HepG2 (cell line): ENCODE results near the gene DUS2. TPM values are rescaled to one million over a fixed set of nuclear protein-coding genes. Genes with fewer than 3 reads are reported as not detected.

Experiments
- ATRX ChIP-seq: sonication (generic); formaldehyde crosslinking; IDR thresholded peaks from 2 replicates; pipeline ENCODE4 v1.4.0; 2020; ENCODE audit warnings: missing genetic modification reagents, borderline replicate concordance
- DMTF1 ChIP-seq: sonication (generic); formaldehyde crosslinking; IDR thresholded peaks from 2 replicates; pipeline ENCODE4 v1.4.0; 2020; ENCODE audit warnings: mild to moderate bottlenecking, missing genetic modification reagents
- EZH2 ChIP-seq: conservative IDR thresholded peaks from 2 replicates; pipeline ENCODE4 v1.6.1; 2012; ENCODE audit warnings: mild to moderate bottlenecking, low read depth, low read length, moderate library complexity
- HNF1A ChIP-seq, 2 experiments: sonication (generic) in 1 of 2; formaldehyde crosslinking in 1 of 2; IDR thresholded peaks; 2 replicates each; pipeline versions ENCODE4 v1.4.0 to v1.6.1; 2016 to 2020; ENCODE audit warnings: borderline replicate concordance in 1 of 2, low read depth in 1 of 2, mild to moderate bottlenecking in 1 of 2, missing genetic modification reagents in 1 of 2
- HNRNPK ChIP-seq: fragments of 200-400 bp; formaldehyde crosslinking; IDR thresholded peaks from 2 replicates; pipeline ENCODE4 v1.6.1; 2018; ENCODE audit warnings: low read length, low read depth, moderate library complexity, mild to moderate bottlenecking; ENCODE audit not compliant: poor library complexity, severe bottlenecking
- KDM5A ChIP-seq: fragments of 200-600 bp; sonication (generic); IDR thresholded peaks from 2 replicates; pipeline ENCODE4 v1.7.0; 2018; ENCODE audit warnings: antibody characterized with exemption, mild to moderate bottlenecking, low read length, borderline replicate concordance
- KDM5B ChIP-seq: sonication (generic); formaldehyde crosslinking; IDR thresholded peaks from 2 replicates; pipeline ENCODE4 v1.4.0; 2020; ENCODE audit warnings: missing genetic modification reagents, mild to moderate bottlenecking, borderline replicate concordance
- KDM6A ChIP-seq: IDR thresholded peaks from 2 replicates; pipeline ENCODE4 v1.6.1; 2016; ENCODE audit warnings: low read depth
- MED8 ChIP-seq: sonication (generic); formaldehyde crosslinking; IDR thresholded peaks from 2 replicates; pipeline ENCODE4 v1.8.1; 2023; ENCODE audit warnings: mild to moderate bottlenecking, missing genetic modification reagents; ENCODE audit not compliant: insufficient replicate concordance
- PHF21A ChIP-seq: sonication (generic); formaldehyde crosslinking; IDR thresholded peaks from 2 replicates; pipeline ENCODE4 v1.5.0; 2020; ENCODE audit warnings: mild to moderate bottlenecking, missing genetic modification reagents
- SETDB1 ChIP-seq: sonication (generic); formaldehyde crosslinking; IDR thresholded peaks from 2 replicates; pipeline ENCODE4 v1.5.1; 2020; ENCODE audit warnings: missing genetic modification reagents, mild to moderate bottlenecking, borderline replicate concordance
- TBP ChIP-seq: sonication (generic); formaldehyde crosslinking; IDR thresholded peaks from 2 replicates; pipeline ENCODE4 v1.5.0; 2020; ENCODE audit warnings: missing genetic modification reagents
- THAP11 ChIP-seq: IDR thresholded peaks from 2 replicates; pipeline ENCODE4 v1.6.1; 2016; ENCODE audit warnings: missing biosample characterization, missing genetic modification reagents
- WIZ ChIP-seq: sonication (generic); formaldehyde crosslinking; IDR thresholded peaks from 2 replicates; pipeline ENCODE4 v1.5.1; 2020; ENCODE audit warnings: mild to moderate bottlenecking, missing genetic modification reagents
- ZMYM4 ChIP-seq: sonication (generic); formaldehyde crosslinking; IDR thresholded peaks from 2 replicates; pipeline ENCODE4 v1.8.1; 2023; ENCODE audit warnings: mild to moderate bottlenecking, missing genetic modification reagents
- ZNF552 ChIP-seq: sonication (generic); formaldehyde crosslinking; IDR thresholded peaks from 2 replicates; pipeline ENCODE4 v1.9.0; 2022; ENCODE audit warnings: missing genetic modification reagents, mild to moderate bottlenecking, borderline replicate concordance
- ZNF672 ChIP-seq: sonication (generic); formaldehyde crosslinking; IDR thresholded peaks from 2 replicates; pipeline ENCODE4 v1.8.1; 2022; ENCODE audit warnings: missing genetic modification reagents
- ZNF891 ChIP-seq: sonication (generic); formaldehyde crosslinking; IDR thresholded peaks from 2 replicates; pipeline ENCODE4 v1.5.0; 2020; ENCODE audit warnings: mild to moderate bottlenecking, missing genetic modification reagents
- polyA plus RNA-seq, 8 experiments: library from polyadenylated mRNA; depleted of rRNA in 3 of 8; stranded (reverse) in 7 of 8; unstranded in 1 of 8; fragments of >200 nt; fragmentation: Illumina TruSeq in 4 of 8; extraction: Trizol in 4 of 8; gene quantifications; 2 replicates each; pipeline versions ENCODE4 v1.2.1 to v1.2.3, GENCODE V29; 2011 to 2016; ENCODE audit warnings: low read depth in 4 of 8, missing spikeins in 1 of 8, mixed read lengths in 1 of 8; ENCODE audit not compliant: insufficient read depth in 1 of 8
- total RNA-seq, 5 experiments: library from RNA; depleted of rRNA; stranded (reverse); fragments of >200 nt; fragmentation: Illumina TruSeq; extraction: Trizol; gene quantifications; 2 replicates each; pipeline ENCODE4 v1.2.3, GENCODE V29; 2016; ENCODE audit warnings: low read depth in 1 of 5
- TF ChIP-seq, protein P1 (sequence below): sonication (generic); formaldehyde crosslinking; IDR thresholded peaks from 2 replicates; pipeline ENCODE4 v1.8.0; 2022; ENCODE audit warnings: missing genetic modification reagents, mild to moderate bottlenecking, borderline replicate concordance
- TF ChIP-seq, protein P2 (sequence below): sonication (generic); formaldehyde crosslinking; IDR thresholded peaks from 2 replicates; pipeline ENCODE4 v1.8.0; 2022; ENCODE audit warnings: mild to moderate bottlenecking, missing genetic modification reagents, borderline replicate concordance

Gene DUS2
- total and polyA plus RNA-seq, 2 of the 13 experiments (the other 11 are each of a cell fraction or from before 2014, with no cell fraction given): 17.8 to 25.1 TPM

- TF ChIP-seq ATRX (CRISPR knock-in tag) (no peak), HNRNPK (no peak), EZH2 (no peak), KDM5A (no peak), ZNF672 (no peak), WIZ (CRISPR knock-in tag) (no peak), PHF21A (CRISPR knock-in tag) (no peak), SETDB1 (CRISPR knock-in tag) (no peak), KDM5B (no peak), THAP11 (CRISPR knock-in tag) (no peak), ZNF891 (CRISPR knock-in tag) (no peak), HNF1A (IDR thresholded peaks at IDR 0.05; ENCODE audit: low read depth) (no peak), HNF1A (CRISPR knock-in tag; IDR thresholded peaks at IDR 0.05; ENCODE audit: borderline replicate concordance) (no peak), ZNF552 (no peak), KDM6A (CRISPR knock-in tag) (no peak), TBP (no peak), MED8 (no peak), ZMYM4 (no peak), DMTF1 (CRISPR knock-in tag) (no peak)
- TF ChIP-seq, protein P1, sequence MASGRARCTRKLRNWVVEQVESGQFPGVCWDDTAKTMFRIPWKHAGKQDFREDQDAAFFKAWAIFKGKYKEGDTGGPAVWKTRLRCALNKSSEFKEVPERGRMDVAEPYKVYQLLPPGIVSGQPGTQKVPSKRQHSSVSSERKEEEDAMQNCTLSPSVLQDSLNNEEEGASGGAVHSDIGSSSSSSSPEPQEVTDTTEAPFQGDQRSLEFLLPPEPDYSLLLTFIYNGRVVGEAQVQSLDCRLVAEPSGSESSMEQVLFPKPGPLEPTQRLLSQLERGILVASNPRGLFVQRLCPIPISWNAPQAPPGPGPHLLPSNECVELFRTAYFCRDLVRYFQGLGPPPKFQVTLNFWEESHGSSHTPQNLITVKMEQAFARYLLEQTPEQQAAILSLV (CRISPR knock-in tag): no peak
- TF ChIP-seq, protein P2, sequence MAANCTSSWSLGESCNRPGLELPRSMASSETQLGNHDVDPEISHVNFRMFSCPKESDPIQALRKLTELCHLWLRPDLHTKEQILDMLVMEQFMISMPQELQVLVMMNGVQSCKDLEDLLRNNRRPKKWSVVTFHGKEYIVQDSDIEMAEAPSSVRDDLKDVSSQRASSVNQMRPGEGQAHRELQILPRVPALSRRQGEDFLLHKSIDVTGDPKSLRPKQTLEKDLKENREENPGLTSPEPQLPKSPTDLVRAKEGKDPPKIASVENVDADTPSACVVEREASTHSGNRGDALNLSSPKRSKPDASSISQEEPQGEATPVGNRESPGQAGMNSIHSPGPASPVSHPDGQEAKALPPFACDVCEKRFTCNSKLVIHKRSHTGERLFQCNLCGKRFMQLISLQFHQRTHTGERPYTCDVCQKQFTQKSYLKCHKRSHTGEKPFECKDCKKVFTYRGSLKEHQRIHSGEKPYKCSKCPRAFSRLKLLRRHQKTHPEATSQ (CRISPR knock-in tag): no peak
Observed at GRCh38 chr16:68083239-68083781, 60.2 kb downstream of the DUS2 start (continued).
